D341Med (cell line): ENCODE data around the gene FAHD2B.
"Not testable (repeated sequence)": the region's sequence is repeated elsewhere in the genome, so short reads cannot be mapped to it uniquely, and the experiment has no call there.

Experiments used
- DNase-seq: peaks from one replicate; pipeline ENCODE4 v3.0.0; 2012; ENCODE audit warnings: low spot score

Gene FAHD2B

GRCh38 chr2:97094772-97095611 is at the start of gene FAHD2B:
FAHD2B (minus strand) TSS chr2:97094882; CDS start chr2:97091706, 3,176 bp downstream.
- DNase-seq: peak; percentile 70

GRCh38 chr2:97144016-97144415 is 49.3 kb upstream of the FAHD2B start:
- not testable (repeated sequence) for DNase-seq

- not testable (repeated sequence) for DNase-seq
These were observed 34.4 kb upstream of the FAHD2B start for GRCh38 chr2:97129090-97129489.

GRCh38 chr2:97113882-97114255 is 19.2 kb upstream of the FAHD2B start:
- not testable (repeated sequence) for DNase-seq

GRCh38 chr2:97113050-97113881 is 18.6 kb upstream of the FAHD2B start, which contains the start of gene ANKRD36:
ANKRD36 (plus strand) TSS chr2:97113153; CDS start chr2:97113740, 587 bp downstream.
- peak; percentile 79 for DNase-seq

GRCh38 chr2:97112320-97113049 is 17.8 kb upstream of the FAHD2B start:
- peak; percentile 34 for DNase-seq

GRCh38 chr2:97111246-97111645 is 16.6 kb upstream of the FAHD2B start:
- DNase-seq: not testable (repeated sequence)

GRCh38 chr2:97106878-97107277 is 12.2 kb upstream of the FAHD2B start:
- DNase-seq: not testable (repeated sequence)

GRCh38 chr2:97098786-97099372 is 4.2 kb upstream of the FAHD2B start:
- DNase-seq: not testable (repeated sequence)

- no peak for DNase-seq
These were observed 979 bp upstream of the FAHD2B start for GRCh38 chr2:97095661-97096060.

GRCh38 chr2:97093983-97094771 is 505 bp downstream of the FAHD2B start:
- not testable (repeated sequence) for DNase-seq

- DNase-seq: not testable (repeated sequence)
These were observed 1.7 kb downstream of the FAHD2B start for GRCh38 chr2:97092946-97093345.

GRCh38 chr2:97088706-97089105 is 6.0 kb downstream of the FAHD2B start:
- DNase-seq: not testable (repeated sequence)

GRCh38 chr2:97085093-97085492 is 9.6 kb downstream of the FAHD2B start:
- not testable (repeated sequence) for DNase-seq

GRCh38 chr2:97083516-97083915 is 11.2 kb downstream of the FAHD2B start:
- not testable (repeated sequence) for DNase-seq

- DNase-seq: not testable (repeated sequence)
These were observed 12.5 kb downstream of the FAHD2B start for GRCh38 chr2:97082206-97082605.

- DNase-seq: not testable (repeated sequence)
These were observed 13.8 kb downstream of the FAHD2B start for GRCh38 chr2:97080855-97081254.

GRCh38 chr2:97077213-97077612 is 17.5 kb downstream of the FAHD2B start:
- not testable (repeated sequence) for DNase-seq

GRCh38 chr2:97070915-97071314 is 23.8 kb downstream of the FAHD2B start:
- DNase-seq: not testable (repeated sequence)

GRCh38 chr2:97068722-97069121 is 26.0 kb downstream of the FAHD2B start:
- not testable (repeated sequence) for DNase-seq

- DNase-seq: no peak
These were observed 26.6 kb downstream of the FAHD2B start for GRCh38 chr2:97068074-97068473.
